GM12891 (cell line): ENCODE measurements around the gene OTOF.

Experiments
- POLR2A ChIP-seq: IDR thresholded peaks from 2 replicates; pipeline ENCODE4 v1.6.1; 2011; ENCODE audit warnings: low read depth, low read length, control low read depth
- POLR2AphosphoS5 ChIP-seq: IDR thresholded peaks from 2 replicates; pipeline ENCODE4 v1.6.1; 2011; ENCODE audit warnings: low read depth, low read length, control low read depth
- POU2F2 ChIP-seq: IDR thresholded peaks from 2 replicates; pipeline ENCODE4 v1.6.1; 2011; ENCODE audit warnings: low read depth, mild to moderate bottlenecking, control low read depth, low read length, moderate library complexity
- TAF1 ChIP-seq: IDR thresholded peaks from 2 replicates; pipeline ENCODE4 v1.6.1; 2011; ENCODE audit warnings: low read depth, low read length, control low read depth

DNA sequence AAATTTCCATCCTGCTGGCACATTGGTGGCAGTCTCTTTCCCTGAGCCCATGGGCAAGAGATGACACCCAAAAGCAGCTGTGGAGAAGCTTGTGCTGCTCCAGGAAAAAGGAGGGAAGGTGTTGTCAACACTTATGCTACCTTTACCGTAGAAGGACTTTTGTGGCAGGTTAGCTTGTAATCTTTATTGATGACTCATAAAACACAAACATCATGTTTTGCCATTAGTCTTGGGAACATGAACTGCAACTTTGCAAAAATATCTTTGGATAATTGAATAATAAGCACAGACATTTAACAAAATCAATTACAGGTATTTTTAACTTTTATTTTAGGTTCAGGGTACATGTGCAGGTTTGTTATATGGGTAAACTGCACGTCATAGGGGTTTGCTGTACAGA lies 42.8 kb downstream of the OTOF start:
- TF ChIP-seq POLR2AphosphoS5 (no peak), POLR2A (no peak), TAF1 (no peak), POU2F2 (no peak)
